ENCODE measurements around the gene PDSS1. TPM values are rescaled to one million over a fixed set of nuclear protein-coding genes. Genes with fewer than 3 reads are reported as not detected.
A peak's percentile ranks its signal among the peaks of the same experiment; 100 is the strongest.
"Not testable (repeated sequence)": the region's sequence is repeated elsewhere in the genome, so short reads cannot be mapped to it uniquely, and the experiment has no call there.

The PDSS1 gene, protein sequence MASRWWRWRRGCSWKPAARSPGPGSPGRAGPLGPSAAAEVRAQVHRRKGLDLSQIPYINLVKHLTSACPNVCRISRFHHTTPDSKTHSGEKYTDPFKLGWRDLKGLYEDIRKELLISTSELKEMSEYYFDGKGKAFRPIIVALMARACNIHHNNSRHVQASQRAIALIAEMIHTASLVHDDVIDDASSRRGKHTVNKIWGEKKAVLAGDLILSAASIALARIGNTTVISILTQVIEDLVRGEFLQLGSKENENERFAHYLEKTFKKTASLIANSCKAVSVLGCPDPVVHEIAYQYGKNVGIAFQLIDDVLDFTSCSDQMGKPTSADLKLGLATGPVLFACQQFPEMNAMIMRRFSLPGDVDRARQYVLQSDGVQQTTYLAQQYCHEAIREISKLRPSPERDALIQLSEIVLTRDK
- 11.2 and 20.2 TPM in 2 replicates for total RNA-seq (2014; rRNA removed; shearing (Covaris generic))

DNA sequence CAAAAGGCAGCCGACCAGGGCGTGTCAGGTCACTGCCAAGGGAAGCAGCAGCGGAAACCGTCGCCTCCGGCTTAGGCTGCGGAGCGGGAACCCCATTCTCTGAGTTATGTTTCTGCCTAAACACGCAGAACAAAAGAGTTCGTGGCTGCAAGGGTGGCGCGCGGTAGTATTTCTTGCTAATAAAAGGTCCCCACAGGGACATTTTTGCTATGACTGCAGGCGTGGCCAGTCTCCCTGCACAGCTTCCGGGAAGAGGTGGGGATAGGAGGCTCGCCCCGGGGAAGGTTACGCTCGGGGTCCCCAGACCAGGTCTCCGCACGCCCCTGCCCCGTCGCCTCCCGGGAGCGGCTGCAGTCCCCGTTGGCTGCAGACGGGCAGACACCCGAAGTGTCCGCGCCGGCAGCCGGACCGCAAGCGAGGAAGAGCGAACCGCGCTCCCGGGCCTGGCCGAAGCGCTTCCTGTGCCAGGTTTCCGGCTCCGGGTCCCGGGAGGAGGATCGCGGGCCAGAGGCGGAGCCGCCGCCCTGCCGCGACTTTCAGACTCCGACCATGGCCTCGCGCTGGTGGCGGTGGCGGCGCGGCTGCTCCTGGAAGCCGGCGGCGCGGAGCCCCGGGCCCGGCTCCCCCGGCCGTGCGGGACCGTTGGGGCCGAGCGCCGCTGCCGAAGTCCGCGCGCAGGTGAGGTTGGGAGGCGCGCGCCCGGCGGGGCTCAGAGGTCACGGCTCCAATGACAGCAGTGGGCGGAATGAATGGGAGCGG is at the start of gene PDSS1:
Gene PDSS1, plus strand, starts transcription at position 539 of the 759 bp plus-strand sequence. Its CDS starts 11 bp downstream, at position 550.
- in situ Hi-C loops (cut with HindIII; ENCODE audit: low sequenced_read_pairs): no loop called here
- DNase-seq (ENCODE audit: low spot score): peak; percentile 79

DNA sequence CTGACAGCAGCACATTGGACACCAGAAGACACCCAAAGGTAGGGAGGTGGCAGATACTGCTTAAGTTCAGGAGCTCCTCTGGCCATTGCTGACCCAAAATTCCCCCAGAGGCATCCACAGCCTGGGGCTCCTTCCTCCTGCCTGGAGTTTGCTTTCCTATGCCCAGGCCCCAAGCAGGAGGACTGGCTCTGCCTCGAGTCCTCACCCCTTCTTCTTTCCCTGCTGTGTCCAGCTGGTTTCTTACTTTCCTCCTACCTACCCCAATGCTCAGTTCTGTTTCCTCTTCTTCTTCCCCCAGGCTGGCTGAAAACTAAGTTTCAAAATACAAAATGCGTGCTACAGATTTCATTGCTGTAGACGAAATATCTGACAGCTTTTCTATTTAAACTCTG is 49.3 kb upstream of the PDSS1 start:
- in situ Hi-C loops (cut with HindIII; ENCODE audit: low sequenced_read_pairs); DNase-seq (ENCODE audit: low spot score): not testable (repeated sequence)

DNA sequence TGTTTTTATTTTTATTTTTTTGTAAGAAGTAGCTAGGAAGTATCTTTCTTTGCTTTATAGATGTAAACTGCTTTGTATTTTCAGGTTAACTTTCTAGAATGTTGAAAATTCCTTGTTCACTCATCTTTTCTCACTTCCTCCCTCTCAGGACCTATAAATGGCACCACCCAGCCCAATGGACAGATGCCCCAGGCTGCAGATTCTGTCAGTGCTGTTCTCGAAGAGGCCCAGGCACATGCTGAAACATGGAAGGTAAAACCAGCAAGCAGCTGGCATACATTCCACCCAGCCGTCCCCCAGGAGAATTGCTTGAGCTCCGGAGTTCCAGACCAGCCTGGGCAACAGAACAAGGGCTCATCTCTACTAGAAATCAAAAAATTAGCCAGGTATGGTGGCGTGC is 47.1 kb upstream of the PDSS1 start:
- DNase-seq (ENCODE audit: low spot score): no peak
- in situ Hi-C loops (cut with HindIII; ENCODE audit: low sequenced_read_pairs): no loop called here

DNA sequence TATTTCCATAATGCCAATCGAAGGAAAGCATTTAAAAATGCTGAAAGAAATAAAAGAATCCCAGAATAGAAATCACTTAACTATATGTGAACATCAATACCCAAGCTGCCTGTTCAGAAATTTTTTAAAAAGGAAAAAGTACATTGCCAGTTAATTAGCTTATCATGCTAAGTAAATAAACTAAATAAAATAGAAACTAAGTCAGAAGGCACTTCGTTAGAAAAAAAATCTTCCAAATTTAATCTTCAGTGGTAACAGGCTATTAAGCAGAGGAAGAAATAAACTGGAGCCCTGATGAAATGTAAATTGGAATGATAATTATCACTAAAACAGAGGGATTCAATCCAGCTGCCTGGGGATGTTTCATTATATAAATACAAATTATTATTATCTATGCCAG is 46.0 kb upstream of the PDSS1 start:
- in situ Hi-C loops (cut with HindIII; ENCODE audit: low sequenced_read_pairs); DNase-seq (ENCODE audit: low spot score): not testable (repeated sequence)

DNA sequence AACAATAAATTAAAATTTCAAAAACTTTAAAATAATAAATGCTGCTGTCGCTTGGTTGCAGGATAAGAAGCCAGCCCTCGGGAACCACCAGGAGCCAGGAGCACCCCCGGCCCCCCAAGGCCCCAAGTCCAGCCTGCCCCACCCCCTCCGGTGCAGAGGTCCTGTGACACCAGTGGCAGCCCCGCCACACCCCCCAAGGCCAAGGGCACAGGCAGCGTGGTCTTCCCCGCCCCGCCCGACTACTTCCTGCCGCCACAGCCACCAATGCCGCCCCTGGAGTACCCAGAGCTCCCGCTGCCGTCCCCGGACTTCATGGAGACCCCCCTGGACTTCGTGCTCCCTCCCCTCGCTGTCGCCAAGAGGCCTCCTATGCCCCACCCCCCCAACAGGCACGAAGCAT is 44.5 kb upstream of the PDSS1 start:
- DNase-seq (ENCODE audit: low spot score): no peak
- in situ Hi-C loops (cut with HindIII; ENCODE audit: low sequenced_read_pairs): no loop called here

DNA sequence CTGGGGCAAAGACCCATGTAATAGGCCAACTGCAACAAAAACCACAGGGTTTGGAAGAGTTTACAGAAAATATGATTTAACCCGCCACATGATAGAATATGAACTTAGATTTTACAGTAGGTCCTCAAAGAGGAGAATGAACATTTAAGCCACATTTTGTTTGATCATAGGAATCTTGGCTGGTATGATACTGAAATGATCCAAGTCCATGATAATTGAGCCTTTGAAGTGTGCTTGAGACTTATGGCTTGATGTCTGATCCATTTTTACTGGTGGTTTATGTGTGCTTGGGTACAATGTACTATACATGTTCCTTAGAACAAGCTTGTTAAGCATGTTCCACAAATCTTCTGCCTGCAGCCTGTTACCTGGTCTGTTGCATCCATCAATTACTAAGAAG is 41.8 kb upstream of the PDSS1 start:
- in situ Hi-C loops (cut with HindIII; ENCODE audit: low sequenced_read_pairs): no loop called here

DNA sequence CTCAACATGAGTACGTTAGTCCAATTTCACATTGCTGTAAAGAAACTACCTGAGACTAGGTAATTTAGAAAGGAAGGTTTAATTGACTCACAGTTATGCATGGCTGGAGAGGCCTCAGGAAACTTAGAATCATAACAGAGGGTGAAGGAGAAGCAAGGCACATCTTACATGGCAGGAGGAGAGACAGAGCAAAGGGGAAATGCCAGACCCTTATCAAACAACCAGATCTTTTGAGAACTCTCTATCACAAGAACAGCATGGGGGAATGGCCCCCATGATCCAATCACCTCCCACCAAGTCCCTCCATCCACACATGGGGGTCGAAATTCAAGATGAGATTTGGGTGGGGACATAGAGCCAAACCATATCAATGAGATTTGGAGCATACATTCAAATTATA is 34.6 kb upstream of the PDSS1 start:
- in situ Hi-C loops (cut with HindIII; ENCODE audit: low sequenced_read_pairs): no loop called here
- no peak for DNase-seq (ENCODE audit: low spot score)

More for the DNA sequence above, 41.8 kb upstream of the PDSS1 start:
- DNase-seq (ENCODE audit: low spot score): no peak

DNA sequence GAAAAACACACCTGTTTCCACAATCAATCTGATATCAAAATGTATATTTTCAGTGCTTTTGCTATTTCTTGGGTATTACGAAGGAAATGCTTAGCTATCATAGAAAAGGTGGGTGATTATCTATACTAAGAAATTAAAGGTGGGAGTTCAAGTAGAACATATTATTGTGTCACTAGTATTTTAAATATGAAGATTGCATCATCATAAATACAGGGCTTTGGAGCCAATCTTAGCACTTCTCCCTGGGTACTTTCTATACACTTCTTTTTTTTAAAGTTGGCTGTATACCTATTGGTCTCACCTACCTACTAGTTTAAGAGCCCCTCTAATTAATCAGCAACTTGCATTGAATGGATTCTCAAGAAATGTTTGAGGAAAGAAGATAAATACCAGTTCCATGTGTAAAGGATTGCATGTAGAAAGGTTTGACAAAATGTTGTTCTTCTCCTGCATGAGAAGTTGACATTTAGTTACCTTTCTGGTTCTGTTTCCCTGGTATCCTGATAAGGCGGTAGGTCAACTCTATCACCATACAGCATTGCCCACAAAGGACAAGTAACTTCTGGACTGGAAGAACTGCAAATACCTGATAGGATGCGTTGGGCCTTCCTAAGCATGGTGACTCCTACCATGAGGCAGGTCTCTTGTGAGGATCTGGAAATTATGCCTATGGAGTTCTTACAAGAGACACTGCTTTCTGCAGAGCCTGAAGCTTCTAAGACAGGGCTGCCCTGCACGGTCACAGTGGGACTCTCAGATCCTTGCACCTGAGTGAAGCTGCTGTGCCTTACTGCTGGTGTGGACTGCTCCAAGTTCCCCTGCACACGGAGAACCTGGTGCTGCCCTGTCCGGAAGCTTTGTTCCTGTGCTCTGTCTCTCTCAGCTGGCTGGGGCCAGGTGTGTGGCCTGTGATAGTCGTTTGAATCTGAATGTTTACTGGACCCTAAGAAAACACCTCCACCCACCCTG is 32.1 kb upstream of the PDSS1 start:
- DNase-seq (ENCODE audit: low spot score): no peak
- in situ Hi-C loops (cut with HindIII; ENCODE audit: low sequenced_read_pairs): no loop called here

DNA sequence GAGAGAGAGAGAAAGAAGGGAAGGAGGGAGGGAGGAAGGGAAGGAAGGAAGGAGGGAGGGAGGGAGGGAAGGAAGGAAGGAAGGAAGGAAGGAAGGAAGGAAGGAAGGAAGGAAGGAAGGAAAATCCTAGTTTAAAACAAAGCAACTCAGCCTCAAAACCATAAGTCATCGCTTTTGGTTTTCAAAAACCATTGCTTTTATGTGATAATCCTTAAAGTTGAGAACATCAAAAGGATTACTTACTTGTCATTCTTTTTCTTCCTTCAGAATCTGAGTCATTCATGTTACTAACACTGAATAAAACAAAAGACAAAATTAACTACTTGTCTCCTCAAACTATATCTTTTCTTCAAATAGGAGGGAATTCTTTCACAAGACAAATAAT is 21.6 kb upstream of the PDSS1 start:
- DNase-seq (ENCODE audit: low spot score): no peak
- in situ Hi-C loops (cut with HindIII; ENCODE audit: low sequenced_read_pairs): no loop called here

DNA sequence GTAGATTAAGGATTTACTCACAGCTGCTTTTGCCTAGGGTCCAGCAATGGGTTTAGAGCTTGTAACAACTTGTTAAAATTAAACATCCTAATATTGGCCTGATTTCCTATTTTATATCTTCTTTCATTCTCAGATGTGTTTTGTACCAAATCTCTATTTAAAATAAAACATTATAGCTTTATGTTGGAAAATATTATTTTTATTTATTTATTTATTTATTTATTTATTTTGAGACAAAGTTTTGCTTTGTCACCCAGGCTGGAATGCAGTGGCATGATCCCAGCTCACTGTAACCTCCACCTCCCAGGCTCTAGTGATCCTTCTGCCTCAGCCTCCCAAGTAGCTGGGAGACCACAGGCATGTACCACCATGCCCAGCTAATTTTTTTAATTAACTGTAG is 17.9 kb upstream of the PDSS1 start:
- DNase-seq (ENCODE audit: low spot score): no peak
- in situ Hi-C loops (cut with HindIII; ENCODE audit: low sequenced_read_pairs): no loop called here

DNA sequence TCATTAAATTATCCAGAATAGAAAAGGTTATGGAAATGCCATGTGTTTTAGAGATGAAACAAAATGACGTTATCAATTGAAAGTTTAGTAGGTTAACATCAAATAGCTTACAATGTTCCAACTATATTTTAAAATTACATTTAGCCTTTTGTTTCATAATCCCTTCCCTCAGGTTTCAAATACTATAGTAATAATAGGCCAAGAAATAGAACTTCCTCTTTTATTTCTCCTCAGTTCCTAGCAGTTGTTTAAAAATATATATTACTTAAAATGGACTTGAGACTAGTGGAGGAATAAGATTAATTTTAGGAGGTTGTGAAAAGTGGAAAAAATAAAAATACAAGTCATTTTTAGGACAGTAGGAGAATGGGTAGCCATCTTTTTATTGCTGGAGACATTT is 16.4 kb upstream of the PDSS1 start:
- in situ Hi-C loops (cut with HindIII; ENCODE audit: low sequenced_read_pairs): no loop called here
- DNase-seq (ENCODE audit: low spot score): no peak

DNA sequence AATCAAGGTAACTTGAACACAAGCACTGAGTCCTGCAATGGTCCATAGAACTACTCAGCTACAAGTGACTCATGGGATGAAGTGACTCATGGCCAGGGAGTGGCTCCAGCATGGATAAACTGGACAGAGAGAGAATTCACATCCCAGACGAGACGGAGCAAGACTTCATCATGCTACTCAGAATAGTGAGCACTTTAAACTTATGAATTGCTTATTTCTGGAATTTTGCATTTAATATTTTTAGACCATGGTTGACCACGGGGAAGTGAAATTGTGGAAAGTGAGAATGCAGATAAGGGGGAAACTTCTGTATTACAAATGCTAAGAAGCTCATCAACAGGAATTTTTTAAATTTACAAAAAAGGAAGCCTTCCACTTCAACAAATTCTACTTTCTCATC is 15.5 kb upstream of the PDSS1 start:
- in situ Hi-C loops (cut with HindIII; ENCODE audit: low sequenced_read_pairs); DNase-seq (ENCODE audit: low spot score): not testable (repeated sequence)

DNA sequence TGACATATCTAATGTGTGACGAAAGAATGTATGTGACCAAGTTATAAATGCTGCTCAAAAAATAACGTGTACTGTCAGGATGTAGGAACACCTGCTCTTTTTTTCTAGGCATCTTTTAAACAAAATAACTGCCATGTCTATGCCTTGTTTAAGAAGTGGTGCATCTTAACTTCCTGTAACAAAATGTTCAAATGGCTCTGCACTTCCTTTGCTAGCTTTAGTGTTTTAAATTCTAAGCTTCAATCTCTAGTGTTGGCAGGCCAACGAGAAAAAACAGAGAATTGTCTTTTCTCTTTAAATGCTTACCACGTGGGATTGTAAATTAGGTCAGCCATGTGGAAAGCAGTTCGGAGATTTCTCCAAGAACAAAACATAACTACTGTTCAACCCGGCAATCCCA is 14.6 kb upstream of the PDSS1 start:
- DNase-seq (ENCODE audit: low spot score): no peak
- in situ Hi-C loops (cut with HindIII; ENCODE audit: low sequenced_read_pairs): no loop called here

DNA sequence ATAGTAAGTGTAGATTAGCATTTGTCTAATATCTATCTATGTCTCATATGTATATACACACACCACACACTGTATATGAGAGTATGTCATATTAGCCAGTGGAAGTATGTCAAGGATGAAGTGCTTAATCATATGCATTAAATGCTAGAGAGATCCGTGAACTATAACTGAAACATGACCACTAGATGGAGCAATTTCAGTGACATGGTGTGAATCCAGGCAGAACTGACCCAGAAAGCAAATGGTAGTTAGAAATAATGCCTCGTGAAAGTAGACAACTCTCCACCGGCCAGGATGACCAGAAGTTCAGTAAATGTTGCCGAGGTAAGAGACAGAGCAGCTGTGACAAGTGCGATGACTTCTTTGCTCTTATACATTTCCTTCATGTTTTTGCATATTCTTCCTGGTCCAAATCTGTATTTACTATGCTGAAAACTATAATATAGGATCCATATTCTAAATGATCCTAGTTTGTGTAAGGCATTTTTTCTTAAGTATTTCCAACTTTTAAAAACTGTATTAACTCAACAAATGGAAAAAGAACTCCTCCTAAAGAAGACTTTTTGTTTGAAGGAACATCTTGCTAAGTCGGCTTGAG is 12.7 kb upstream of the PDSS1 start:
- in situ Hi-C loops (cut with HindIII; ENCODE audit: low sequenced_read_pairs): not testable (repeated sequence)

DNA sequence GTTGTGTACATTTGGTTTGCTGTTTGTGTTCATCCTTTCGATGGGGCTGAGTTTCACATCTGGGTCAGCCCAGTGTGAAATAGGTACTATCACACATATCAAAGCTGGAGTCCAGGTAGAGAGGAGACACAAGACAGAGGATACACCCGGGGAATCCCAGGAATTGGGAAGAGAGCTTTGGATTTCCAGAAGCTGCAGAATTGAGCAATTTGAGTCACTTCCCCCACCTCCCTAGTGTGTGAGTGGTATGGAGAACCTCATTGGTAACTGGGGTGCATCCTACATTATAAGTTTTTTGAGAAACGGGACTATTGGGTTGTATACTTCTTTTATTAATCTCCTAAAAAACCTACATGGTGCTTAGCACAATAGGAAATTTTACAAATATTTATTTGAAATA is 12.1 kb upstream of the PDSS1 start:
- in situ Hi-C loops (cut with HindIII; ENCODE audit: low sequenced_read_pairs): no loop called here
- no peak for DNase-seq (ENCODE audit: low spot score)

More for the DNA sequence above, 12.7 kb upstream of the PDSS1 start:
- DNase-seq (ENCODE audit: low spot score): peak; percentile 70

DNA sequence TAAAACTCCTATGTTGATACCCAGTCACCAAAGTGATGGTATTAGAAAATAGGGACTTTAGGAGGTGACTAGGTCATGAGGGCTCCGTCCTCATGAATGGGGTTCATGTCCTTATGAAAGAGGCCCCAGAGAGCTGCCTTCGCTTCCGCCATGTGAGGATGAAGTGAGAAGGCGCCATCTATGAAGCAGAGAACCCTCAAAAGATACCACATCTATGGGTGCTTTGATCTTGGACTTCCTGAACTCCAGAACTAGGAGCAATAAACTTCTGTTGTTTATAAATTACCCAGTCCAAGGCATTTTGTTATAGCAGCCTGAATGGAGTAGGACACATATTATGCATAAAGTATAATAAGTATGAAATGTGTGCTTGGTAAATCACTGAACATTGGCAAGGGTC is 8.1 kb upstream of the PDSS1 start:
- in situ Hi-C loops (cut with HindIII; ENCODE audit: low sequenced_read_pairs): no loop called here
- DNase-seq (ENCODE audit: low spot score): no peak

DNA sequence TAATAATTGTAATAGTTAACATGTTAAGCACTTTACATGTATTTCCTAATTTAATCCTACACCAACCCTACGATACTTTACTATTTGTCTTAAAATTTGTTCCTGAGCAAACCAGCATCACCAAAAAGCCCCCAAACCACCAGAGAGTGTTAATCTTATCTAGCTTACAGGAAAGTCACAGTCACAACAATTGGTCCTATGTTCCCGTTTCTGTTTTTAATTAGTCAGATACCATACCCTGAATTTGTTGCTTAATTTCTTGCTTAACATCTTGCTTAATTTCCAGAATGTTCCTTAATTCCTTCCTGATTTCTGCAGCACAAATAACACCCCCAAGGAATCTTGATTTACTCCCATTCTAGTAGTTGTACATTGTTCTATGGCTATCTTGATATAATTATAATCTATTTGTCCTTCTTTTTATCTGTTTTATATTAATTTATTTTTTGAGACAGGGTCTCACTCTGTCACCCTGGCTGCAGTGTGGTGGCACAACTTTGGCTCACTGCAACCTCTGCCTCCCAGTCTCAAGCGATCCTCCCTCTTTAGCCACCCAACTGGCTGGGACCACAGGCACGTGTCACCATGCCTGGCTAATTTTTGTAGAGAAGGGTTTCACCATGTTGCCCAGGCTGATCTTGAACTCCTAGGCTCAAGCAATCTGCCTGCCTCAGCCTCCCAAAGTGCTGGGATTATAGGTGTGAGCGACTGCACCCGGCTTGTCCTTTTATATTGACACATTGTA is 6.6 kb upstream of the PDSS1 start:
- no peak for DNase-seq (ENCODE audit: low spot score)
- in situ Hi-C loops (cut with HindIII; ENCODE audit: low sequenced_read_pairs): no loop called here

DNA sequence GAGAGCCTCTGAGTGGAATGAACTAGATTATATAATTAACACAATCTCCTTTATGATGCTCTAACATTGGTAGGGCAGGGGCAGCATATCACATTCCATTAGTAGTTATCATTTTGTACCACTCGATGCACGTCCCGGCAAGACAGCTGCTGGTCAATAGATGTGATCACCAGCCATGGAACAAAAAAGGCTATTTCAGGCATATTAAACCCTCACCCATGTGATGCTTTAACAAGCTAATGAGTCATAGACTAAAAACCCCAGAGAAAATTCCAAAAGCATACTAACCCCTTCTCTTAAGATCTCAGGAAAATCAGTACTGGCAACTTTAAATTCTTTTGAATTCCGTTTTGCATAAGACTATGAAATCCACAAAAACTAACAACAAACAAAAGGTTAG is 3.0 kb upstream of the PDSS1 start:
- in situ Hi-C loops (cut with HindIII; ENCODE audit: low sequenced_read_pairs); DNase-seq (ENCODE audit: low spot score): not testable (repeated sequence)

All from G401 (cell line).